ENCODE results near the gene MEST. TPM values are rescaled to one million over a fixed set of nuclear protein-coding genes. Genes with fewer than 3 reads are reported as not detected.
A peak's percentile ranks its signal among the peaks of the same experiment; 100 is the strongest.
"Not testable (repeated sequence)": the region's sequence is repeated elsewhere in the genome, so short reads cannot be mapped to it uniquely, and the experiment has no call there.

Gene MEST
- total RNA-seq, 1 donor: 94.5 TPM

DNA sequence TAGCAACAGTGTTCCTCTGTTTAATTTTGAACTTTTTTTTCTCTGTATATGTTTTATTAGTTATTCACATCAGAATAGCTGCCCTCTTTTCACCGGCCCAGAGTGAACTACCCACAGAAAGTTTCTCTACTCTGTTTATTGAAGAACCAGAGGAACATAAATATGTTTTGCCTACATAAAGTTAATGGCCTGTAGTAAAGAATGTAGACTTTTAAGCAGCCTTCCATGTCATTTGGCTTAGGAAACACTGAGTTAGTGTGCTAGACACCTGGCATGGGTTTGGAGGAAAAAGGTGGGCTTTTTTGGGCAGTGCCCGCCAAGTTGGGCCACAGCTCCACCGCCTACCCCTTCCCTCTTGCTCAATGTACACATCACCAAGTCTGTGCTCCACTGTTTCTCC lies 8.9 kb upstream of the MEST start:
- no peak for DNase-seq (ENCODE audit: low read depth in 2 of 3, low spot score in 2 of 3)

- DNase-seq (ENCODE audit: low read depth in 2 of 3, low spot score in 2 of 3): no peak
These were observed 6.2 kb upstream of the MEST start for GRCh38 chr7:130485734-130486113.

DNA sequence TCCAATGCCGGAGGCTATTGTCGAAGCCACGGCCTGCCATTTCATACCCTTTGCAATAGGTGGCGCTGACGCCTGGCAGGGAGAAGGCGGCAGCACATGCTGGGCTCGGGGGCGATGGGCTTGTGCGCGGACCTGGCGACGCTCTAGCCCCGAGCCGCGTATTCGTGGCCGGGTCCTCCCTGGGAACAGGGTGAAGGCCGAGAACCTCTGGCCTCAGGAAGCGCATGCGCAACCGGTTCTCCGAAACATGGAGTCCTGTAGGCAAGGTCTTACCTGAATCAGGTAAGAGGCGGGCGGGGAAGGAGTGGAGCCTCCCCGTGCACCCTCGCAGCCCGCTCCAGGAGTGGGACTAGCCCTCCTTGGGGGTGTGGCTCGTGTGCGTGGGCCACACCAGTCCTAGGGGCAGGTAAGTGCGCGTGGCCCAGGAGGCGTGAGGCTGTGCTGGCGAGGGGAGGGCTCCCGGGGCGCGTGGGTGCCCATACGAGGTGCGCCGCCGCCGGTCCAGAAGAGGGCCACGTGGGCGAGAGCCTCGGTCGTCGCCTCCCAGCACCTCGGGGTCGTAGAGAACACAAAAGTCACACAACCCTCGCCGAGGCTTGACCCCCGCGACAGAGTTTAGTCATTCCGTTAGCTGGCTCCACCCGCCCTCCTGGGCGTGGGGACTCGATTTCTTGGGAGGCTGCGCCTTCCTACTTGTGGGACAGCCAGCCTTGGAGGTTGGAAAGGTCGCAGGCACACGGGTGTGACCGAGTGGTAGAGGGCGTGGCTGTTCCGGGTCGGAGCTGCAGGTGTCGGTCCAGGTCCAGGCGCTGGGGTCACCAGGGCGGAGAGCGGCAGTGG lies 5.6 kb upstream of the MEST start:
- peak; percentile 32 to 91 (median 85) for DNase-seq (ENCODE audit: low read depth in 2 of 3, low spot score in 2 of 3)

DNA sequence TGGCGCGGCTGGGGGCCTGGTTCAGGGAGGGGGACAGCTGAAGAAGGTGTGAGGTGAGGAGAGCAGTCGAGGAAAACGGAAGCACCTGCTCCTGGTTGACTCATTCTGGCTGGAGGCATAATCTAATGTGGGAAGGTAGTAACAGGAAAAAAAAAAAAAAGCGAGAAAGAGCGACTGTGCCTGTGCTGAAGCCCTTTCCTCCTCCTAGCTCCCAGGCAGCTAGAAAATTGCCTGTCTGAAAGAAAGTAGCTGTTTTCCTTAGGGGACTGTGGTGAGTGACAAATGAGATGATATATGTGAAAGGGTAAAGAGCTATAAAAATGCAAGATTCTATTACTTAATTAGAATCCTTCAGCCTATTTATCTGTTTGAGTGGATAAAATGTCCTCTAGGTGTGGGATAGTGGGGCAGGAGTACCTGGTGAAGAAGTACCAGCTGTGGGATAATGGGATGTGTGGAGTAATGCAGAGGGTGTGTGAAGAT lies 4.9 kb upstream of the MEST start:
- peak in 2 of 3 donors; percentile 38 to 73 for DNase-seq (ENCODE audit: low read depth in 2 of 3, low spot score in 2 of 3)

- DNase-seq (ENCODE audit: low read depth in 2 of 3, low spot score in 2 of 3): no peak
These were observed 3.3 kb upstream of the MEST start for GRCh38 chr7:130488392-130489139.

DNA sequence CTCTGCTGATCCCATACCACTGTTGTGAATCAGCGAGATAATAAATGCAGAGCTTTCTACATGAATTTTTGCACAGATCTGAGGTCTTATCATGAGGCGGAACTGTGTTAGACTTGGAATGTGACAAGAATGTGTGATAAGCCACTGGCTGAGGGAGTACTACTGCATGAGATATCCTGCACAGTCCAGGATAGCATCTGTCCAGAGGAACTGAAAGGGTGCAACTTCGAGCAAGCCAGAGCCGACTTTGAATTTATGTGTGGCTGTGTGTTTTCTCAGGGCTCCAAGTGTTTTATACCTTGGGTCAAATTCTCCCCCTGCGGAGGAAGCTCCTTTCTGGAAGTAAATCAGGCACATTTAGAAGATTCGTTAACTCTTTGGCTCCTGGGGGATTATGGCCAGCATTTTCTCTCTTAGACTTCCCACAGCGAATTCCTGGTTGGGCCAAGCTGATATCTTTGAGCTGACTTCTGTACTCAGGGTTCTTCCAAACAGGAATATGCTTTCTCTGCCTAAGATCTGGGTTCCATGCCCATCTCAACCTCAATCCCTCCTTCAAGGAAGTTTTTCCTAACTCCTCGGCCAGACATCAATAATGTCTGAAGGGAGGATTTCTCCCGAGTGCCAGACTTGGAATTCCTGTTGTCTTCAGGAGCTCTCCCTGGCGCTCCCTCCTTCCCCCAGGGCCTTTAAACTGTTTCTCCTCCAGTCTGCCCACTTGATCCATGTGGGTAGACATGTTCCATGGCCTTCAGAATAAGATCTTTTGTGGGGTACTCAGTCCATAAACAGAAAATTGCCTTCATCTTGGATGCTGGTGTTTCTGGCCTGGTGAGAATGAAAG lies 2.5 kb upstream of the MEST start:
- no peak for DNase-seq (ENCODE audit: low read depth in 2 of 3, low spot score in 2 of 3)

DNA sequence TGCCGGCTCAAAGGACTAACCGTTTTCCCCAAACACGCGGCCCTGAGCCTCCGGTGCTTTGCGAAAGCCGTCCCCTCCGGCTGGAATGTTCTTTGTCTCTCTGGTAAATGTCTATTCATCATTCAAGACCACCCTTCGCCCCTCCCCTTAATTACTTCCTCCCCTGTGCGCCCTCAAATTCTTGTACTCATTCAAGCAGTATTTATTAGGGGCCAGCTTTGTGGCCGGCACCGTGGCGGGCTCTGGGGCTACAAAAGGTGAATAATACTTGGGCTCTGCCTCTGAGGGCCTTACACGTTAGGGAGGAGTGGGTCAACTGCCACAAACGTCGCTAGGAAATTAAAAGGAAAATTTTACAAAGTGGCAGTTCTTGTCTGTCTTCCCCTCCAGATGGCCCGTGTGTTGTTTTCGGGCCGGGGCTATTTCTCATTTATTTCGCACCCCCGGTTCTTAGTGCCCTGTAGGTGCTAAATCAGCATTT lies 1.5 kb upstream of the MEST start:
- DNase-seq (ENCODE audit: low read depth in 2 of 3, low spot score in 2 of 3): no peak

GRCh38 chr7:130490888-130491804 lies 739 bp upstream of the MEST start:
- peak in 1 of 3 donors; percentile 60 for DNase-seq (ENCODE audit: low read depth in 2 of 3, low spot score in 2 of 3)

DNA sequence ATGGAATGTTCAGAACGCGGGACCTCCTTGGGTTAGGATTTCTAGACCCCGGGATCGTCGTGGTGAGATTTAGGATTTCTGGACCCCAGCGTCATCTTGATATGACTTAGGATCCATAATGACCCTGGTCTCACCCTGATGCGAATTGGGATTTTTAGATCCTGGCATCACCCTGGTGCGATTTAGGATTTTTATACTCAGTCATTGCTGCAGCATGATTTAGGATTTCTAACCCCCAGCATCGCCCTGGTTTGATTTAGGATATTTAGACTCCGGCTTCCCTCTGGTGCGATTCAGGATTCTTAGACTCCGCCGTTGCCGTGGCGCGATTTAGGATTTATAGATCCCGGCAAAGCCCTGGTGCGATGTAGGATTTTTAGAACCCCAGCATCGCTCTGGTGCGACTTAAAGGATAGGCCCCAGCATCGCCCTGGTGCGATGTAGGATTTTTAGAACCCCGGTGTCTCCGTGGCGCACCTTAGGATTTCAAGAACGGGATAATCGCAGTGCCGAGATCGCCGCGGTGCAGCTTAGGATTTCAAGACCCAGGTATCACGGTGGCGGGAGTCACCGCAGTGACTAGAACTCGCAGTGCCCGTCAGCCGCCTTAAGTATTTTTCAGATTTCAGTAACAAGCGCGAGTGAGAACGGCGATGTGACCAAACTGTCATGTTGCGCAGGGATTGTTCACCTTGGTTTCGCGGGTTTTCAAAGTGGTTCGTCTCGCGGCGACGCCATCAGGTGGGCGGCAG lies 814 bp downstream of the MEST start:
- DNase-seq (ENCODE audit: low read depth in 2 of 3, low spot score in 2 of 3): no peak

DNA sequence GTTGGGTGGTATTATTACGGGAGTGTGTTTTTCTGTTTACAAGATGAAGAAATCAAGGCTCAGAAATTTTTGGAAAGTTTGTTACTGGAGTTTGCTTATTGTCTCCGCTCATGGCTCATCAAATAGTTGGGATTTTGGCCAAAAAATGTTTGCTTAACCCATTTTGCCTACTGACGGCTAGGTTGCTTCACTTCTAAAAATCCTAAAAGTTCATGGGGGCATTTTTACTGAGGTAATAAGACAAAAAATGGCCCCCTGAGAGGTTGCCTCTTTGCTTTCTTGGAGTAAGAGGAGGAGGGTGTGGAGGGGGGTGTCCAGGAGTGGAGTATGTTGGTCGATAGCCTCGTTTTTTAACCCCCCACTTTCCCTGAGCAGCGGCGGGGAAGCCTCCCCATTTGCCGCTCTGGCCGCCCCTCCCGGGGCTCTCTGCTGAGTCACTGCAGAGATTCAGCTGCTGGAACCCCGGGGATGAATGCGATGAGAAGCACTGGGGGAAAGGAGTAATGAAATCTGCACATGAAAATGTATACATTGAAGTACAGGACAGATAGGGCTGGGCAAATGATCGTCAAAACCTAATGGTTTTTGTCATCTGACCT lies 1.5 kb downstream of the MEST start:
- no peak for DNase-seq (ENCODE audit: low read depth in 2 of 3, low spot score in 2 of 3)

GRCh38 chr7:130494431-130494858 lies 2.6 kb downstream of the MEST start:
- DNase-seq (ENCODE audit: low read depth in 2 of 3, low spot score in 2 of 3): no peak

- no peak for DNase-seq (ENCODE audit: low read depth in 2 of 3, low spot score in 2 of 3)
These were observed 8.6 kb downstream of the MEST start for GRCh38 chr7:130500463-130500862.

DNA sequence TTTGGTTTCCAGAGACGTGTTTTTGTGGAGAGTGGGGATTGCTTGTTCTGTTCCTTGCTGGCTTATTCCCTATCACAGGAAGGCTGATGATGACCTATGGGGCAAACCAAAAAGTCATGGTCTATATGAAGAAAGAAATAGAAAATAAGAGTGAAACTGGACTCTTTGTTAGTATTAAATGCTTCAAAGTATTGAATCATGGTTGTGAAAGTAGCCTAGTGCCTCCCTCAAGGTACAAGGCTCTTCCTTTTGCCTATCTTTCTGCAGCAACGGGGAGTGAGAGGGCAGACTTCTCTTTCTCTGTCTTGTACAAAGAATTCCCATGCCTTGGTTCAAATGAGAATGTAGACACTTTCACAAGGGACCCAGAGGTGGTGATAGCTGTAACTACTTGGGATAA lies 9.0 kb downstream of the MEST start:
- DNase-seq (ENCODE audit: low read depth in 2 of 3, low spot score in 2 of 3): no peak

DNA sequence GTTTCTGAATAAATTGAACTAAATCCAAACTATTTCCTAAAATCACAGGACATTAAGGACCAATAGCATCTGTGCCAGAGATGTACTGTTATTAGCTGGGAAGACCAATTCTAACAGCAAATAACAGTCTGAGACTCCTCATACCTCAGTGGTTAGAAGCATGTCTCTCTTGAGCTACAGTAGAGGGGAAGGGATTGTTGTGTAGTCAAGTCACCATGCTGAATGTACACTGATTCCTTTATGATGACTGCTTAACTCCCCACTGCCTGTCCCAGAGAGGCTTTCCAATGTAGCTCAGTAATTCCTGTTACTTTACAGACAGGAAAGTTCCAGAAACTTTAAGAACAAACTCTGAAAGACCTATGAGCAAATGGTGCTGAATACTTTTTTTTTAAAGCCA lies 13.9 kb downstream of the MEST start:
- DNase-seq (ENCODE audit: low read depth in 2 of 3, low spot score in 2 of 3): no peak

GRCh38 chr7:130506358-130506757 lies 14.5 kb downstream of the MEST start:
- no peak for DNase-seq (ENCODE audit: low read depth in 2 of 3, low spot score in 2 of 3)

- DNase-seq (ENCODE audit: low read depth in 2 of 3, low spot score in 2 of 3): not testable (repeated sequence)
These were observed 20.2 kb downstream of the MEST start for GRCh38 chr7:130512038-130512437.

DNA sequence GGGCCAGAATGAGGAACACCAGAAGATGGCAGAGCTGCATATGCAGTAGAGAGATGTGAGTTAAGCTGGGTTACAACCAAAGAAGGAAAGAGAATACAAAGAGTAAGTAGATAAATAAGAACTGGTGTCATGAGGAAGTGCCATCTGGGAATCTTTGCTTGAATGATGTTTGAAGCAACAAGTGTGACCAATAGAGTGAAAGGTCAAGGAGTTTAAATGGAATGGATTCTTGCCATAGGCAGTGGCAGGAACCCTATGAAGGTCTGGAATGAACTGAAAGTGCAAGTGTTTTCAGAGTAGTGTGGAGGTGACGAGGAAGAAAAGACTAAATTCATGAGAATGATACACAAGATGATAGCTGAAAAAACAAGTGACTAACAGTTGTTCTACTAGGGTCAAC lies 21.6 kb downstream of the MEST start:
- DNase-seq (ENCODE audit: low read depth in 2 of 3, low spot score in 2 of 3): no peak

- DNase-seq (ENCODE audit: low read depth in 2 of 3, low spot score in 2 of 3): no peak
These were observed 23.6 kb downstream of the MEST start for GRCh38 chr7:130515315-130516040.

Measured in hematopoietic multipotent progenitor cell (in vitro differentiated cells).